Measurements from ENCODE around the gene BARX1.

- TF ChIP-seq POLR2A (conservative IDR thresholded peaks at IDR 0.05) (no peak), IRF2 (CRISPR knock-in tag; IDR thresholded peaks at IDR 0.05) (no peak), CTCF (IDR thresholded peaks at IDR 0.05 in 2 of 3, conservative IDR thresholded peaks at IDR 0.05 in 1 of 3; ENCODE audit: insufficient read depth in 2 of 3, low read depth in 1 of 3, low read length in 3 of 3) (no peak), CLOCK (CRISPR knock-in tag; IDR thresholded peaks at IDR 0.05; ENCODE audit: borderline replicate concordance) (no peak)
Observed at GRCh38 chr9:93953496-93954433, 1.4 kb downstream of the BARX1 start.
